Measurements from ENCODE around the gene NOTCH2.

- TF ChIP-seq CTCF (IDR thresholded peaks at IDR 0.05) (no peak), POLR2A (IDR thresholded peaks at IDR 0.05) (no peak)
These were observed 166.6 kb downstream of the NOTCH2 start for GRCh38 chr1:119902775-119903442.

All from esophagus squamous epithelium (tissue), 4 donors.